HepG2 (cell line): ENCODE measurements around the gene CTIF. TPM values are rescaled to one million over a fixed set of nuclear protein-coding genes. Genes with fewer than 3 reads are reported as not detected.

ENCODE experiments used
- ATAC-seq: fragments of 200-7000 bp; cut with Tn5 transposase; 3 replicates; pipeline ENCODE4 v1.9.1; 2020; ENCODE audit warnings: mild to moderate bottlenecking, moderate library complexity
- BruUV-seq: library from RNA; stranded (reverse); fragments of 400-500 nt; replicated peaks from 2 replicates; lab custom pipeline; 2021; lab: Mats Ljungman, UMichigan
- CTCF ChIA-PET: fragments of 300-600 bp; formaldehyde crosslinking; extraction: SDS; loops from one replicate; lab custom pipeline; 2021; ENCODE audit warnings: low total read pairs, inconsistent platforms, low intra/inter-chr PET ratio; lab: Yijun Ruan, JAX
- POLR2A ChIA-PET: fragments of 350-600 bp; sonication (Branson Sonifier 250); formaldehyde crosslinking; loops from one replicate; lab custom pipeline; 2020; ENCODE audit warnings: antibody characterized with exemption, inconsistent platforms; lab: Yijun Ruan, JAX
- DNase-seq: peaks from one replicate; pipeline ENCODE4 v3.0.0-alpha.2; 2015; ENCODE audit warnings: low spot score
- FAIRE-seq: peaks from 3 replicates; lab custom pipeline; 2011; peaks lifted over from hg19 to GRCh38; lab: Jason Lieb, UNC
- H2AFZ ChIP-seq: one replicate; pipeline ENCODE4 v1.6.1; 2011; ENCODE audit warnings: low read length, inconsistent platforms
- H3K27ac ChIP-seq: fragments of 300-600 bp; 3 replicates; pipeline ENCODE4 v1.8.0; 2011; ENCODE audit warnings: mixed run types, mild to moderate bottlenecking, mixed read lengths, low read length, inconsistent platforms; ENCODE audit not compliant: insufficient read depth; ENCODE audit errors: extremely low read length
- H3K27me3 ChIP-seq, 2 experiments: fragments of 200-600 bp in 1 of 2; 2 replicates in 1 of 2; 3 replicates in 1 of 2; pipeline versions ENCODE4 v1.6.0 to v1.8.0; 2011; ENCODE audit warnings: low read length in 2 of 2, mild to moderate bottlenecking in 2 of 2, moderate library complexity in 2 of 2, inconsistent platforms in 1 of 2; ENCODE audit not compliant: insufficient read depth in 2 of 2, control insufficient read depth in 1 of 2
- H3K36me3 ChIP-seq, 2 experiments: fragments of 200-600 bp in 1 of 2; replicated peaks in 1 of 2; 2 replicates in 1 of 2; 3 replicates in 1 of 2; pipeline versions ENCODE4 v1.5.1 to v1.8.0; 2011; ENCODE audit warnings: low read length in 2 of 2, inconsistent platforms in 1 of 2; ENCODE audit not compliant: insufficient read depth in 2 of 2, control insufficient read depth in 1 of 2
- H3K4me1 ChIP-seq: 2 replicates; pipeline ENCODE4 v1.5.1; 2012; ENCODE audit warnings: low read length, inconsistent platforms; ENCODE audit not compliant: insufficient read depth
- H3K4me2 ChIP-seq: 2 replicates; pipeline ENCODE4 v1.6.0; 2011; ENCODE audit warnings: low read depth, low read length, inconsistent platforms
- H3K4me3 ChIP-seq, 3 experiments: fragments of 200-600 bp in 1 of 3; sonication (generic), shearing (Covaris generic) in 1 of 3; replicated peaks in 1 of 3; 2 replicates each; pipeline ENCODE4 v1.5.1; 2011 to 2016; ENCODE audit warnings: low read length in 3 of 3, inconsistent platforms in 2 of 3, low read depth in 2 of 3, mild to moderate bottlenecking in 2 of 3, control low read depth in 1 of 3, mixed read lengths in 1 of 3; ENCODE audit not compliant: insufficient read depth in 1 of 3
- H3K79me2 ChIP-seq: one replicate; pipeline ENCODE4 v1.6.1; 2011; ENCODE audit warnings: low read length, inconsistent platforms; ENCODE audit not compliant: insufficient read depth
- H3K9ac ChIP-seq: 2 replicates; pipeline ENCODE4 v1.6.0; 2011; ENCODE audit warnings: mild to moderate bottlenecking, low read depth, low read length, inconsistent platforms; ENCODE audit not compliant: insufficient read depth
- H3K9me3 ChIP-seq: 2 replicates; pipeline ENCODE4 v1.5.1; 2012; ENCODE audit warnings: mild to moderate bottlenecking, low read length
- H4K20me1 ChIP-seq: 2 replicates; pipeline ENCODE4 v1.6.0; 2011; ENCODE audit warnings: inconsistent platforms, mild to moderate bottlenecking, low read length, moderate library complexity; ENCODE audit not compliant: insufficient read depth
- E2F5 ChIP-seq: sonication (generic); formaldehyde crosslinking; conservative IDR thresholded peaks from 2 replicates; pipeline ENCODE4 v1.4.0; 2020; ENCODE audit warnings: missing genetic modification reagents
- FOXK1 ChIP-seq: sonication (generic); formaldehyde crosslinking; IDR thresholded peaks from 2 replicates; pipeline ENCODE4 v1.4.0; 2020; ENCODE audit warnings: low read depth, missing genetic modification reagents, borderline replicate concordance
- MED13 ChIP-seq: sonication (generic); formaldehyde crosslinking; IDR thresholded peaks from 2 replicates; pipeline ENCODE4 v1.5.0; 2020; ENCODE audit warnings: missing genetic modification reagents
- NCOA5 ChIP-seq: sonication (generic); formaldehyde crosslinking; IDR thresholded peaks from 2 replicates; pipeline ENCODE4 v1.4.0; 2020; ENCODE audit warnings: missing genetic modification reagents
- PHB2 ChIP-seq: fragments of 450-650 bp; IDR thresholded peaks from 2 replicates; pipeline ENCODE4 v1.6.1; 2018; ENCODE audit not compliant: partially characterized antibody
- PHF20 ChIP-seq: sonication (generic); formaldehyde crosslinking; IDR thresholded peaks from 2 replicates; pipeline ENCODE4 v1.5.0; 2020; ENCODE audit warnings: mild to moderate bottlenecking, missing genetic modification reagents
- RELA ChIP-seq: sonication (generic); formaldehyde crosslinking; IDR thresholded peaks from 2 replicates; pipeline ENCODE4 v1.4.0; 2020; ENCODE audit warnings: missing genetic modification reagents
- SALL2 ChIP-seq: sonication (generic); formaldehyde crosslinking; IDR thresholded peaks from 2 replicates; pipeline ENCODE4 v1.8.1; 2023; ENCODE audit warnings: mild to moderate bottlenecking, missing genetic modification reagents, inconsistent platforms
- SIX1 ChIP-seq: sonication (generic); formaldehyde crosslinking; IDR thresholded peaks from 2 replicates; pipeline ENCODE4 v1.4.0; 2020; ENCODE audit warnings: missing genetic modification reagents, borderline replicate concordance
- TAF1 ChIP-seq: sonication (generic); formaldehyde crosslinking; IDR thresholded peaks from 2 replicates; pipeline ENCODE4 v1.4.0; 2020; ENCODE audit warnings: missing genetic modification reagents
- TSC22D2 ChIP-seq: sonication (generic); formaldehyde crosslinking; IDR thresholded peaks from 2 replicates; pipeline ENCODE4 v1.5.1; 2020; ENCODE audit warnings: missing genetic modification reagents, mild to moderate bottlenecking, borderline replicate concordance
- ZNF235 ChIP-seq: sonication (generic); formaldehyde crosslinking; IDR thresholded peaks from 2 replicates; pipeline ENCODE4 v1.8.1; 2023; ENCODE audit warnings: mild to moderate bottlenecking, missing genetic modification reagents, borderline replicate concordance
- ZNF598 ChIP-seq: sonication (generic); formaldehyde crosslinking; IDR thresholded peaks from 2 replicates; pipeline ENCODE4 v1.5.1; 2020; ENCODE audit warnings: mild to moderate bottlenecking, missing genetic modification reagents, borderline replicate concordance
- ZNF841 ChIP-seq: sonication (generic); formaldehyde crosslinking; IDR thresholded peaks from 2 replicates; pipeline ENCODE4 v1.8.1; 2023; ENCODE audit warnings: missing genetic modification reagents, borderline replicate concordance
- WGBS: methylation state at CpG from one replicate; pipeline ENCODE4 v1.1.6; 2017; ENCODE audit warnings: low lambda C conversion rate; 5-methylcytosine and 5-hydroxymethylcytosine counted together
- in situ Hi-C: cut with HindIII; loops from 2 replicates; pipeline ENCODE4 v1.10.0; 2017; ENCODE audit warnings: low pct_unique_long_range_greater_than_20kb; ENCODE audit not compliant: extremely low pct_ligation_motif_present
- intact Hi-C: fragments of 100-400 bp; cut with micrococcal nuclease; formaldehyde crosslinking; loops from one replicate; pipeline ENCODE4 v1.10.0; 2022; ENCODE audit not compliant: unreplicated experiment
- polyA plus RNA-seq, 8 experiments: library from polyadenylated mRNA; depleted of rRNA in 3 of 8; stranded (reverse) in 7 of 8; unstranded in 1 of 8; fragments of >200 nt; fragmentation: Illumina TruSeq in 4 of 8; extraction: Trizol in 4 of 8; gene quantifications; 2 replicates each; pipeline versions ENCODE4 v1.2.1 to v1.2.3, GENCODE V29; 2011 to 2016; ENCODE audit warnings: low read depth in 4 of 8, missing spikeins in 1 of 8, mixed read lengths in 1 of 8; ENCODE audit not compliant: insufficient read depth in 1 of 8
- total RNA-seq, 5 experiments: library from RNA; depleted of rRNA; stranded (reverse); fragments of >200 nt; fragmentation: Illumina TruSeq; extraction: Trizol; gene quantifications; 2 replicates each; pipeline ENCODE4 v1.2.3, GENCODE V29; 2016; ENCODE audit warnings: low read depth in 1 of 5

The CTIF gene
- total and polyA plus RNA-seq, 2 of the 13 experiments (the other 11 are each of a cell fraction or from before 2014, with no cell fraction given), result 18.2 to 28.0 TPM

GRCh38 chr18:48788373-48788772 is 249.5 kb downstream of the CTIF start:
- in situ Hi-C loops, result no loop called here
- intact Hi-C loops, result loop anchor here (10.0 kb wide), 1 partner anchor 114 kb away; no protein-coding TSS in a partner anchor
- ChIA-PET CTCF (no interaction called here), POLR2A (no interaction called here)
- peaks cover 0 to 46% of the 10 kb centered on the region in 2 experiments; a peak in 3 of 5 replicates for H3K36me3 ChIP-seq
- no peak for ATAC-seq
- DNase-seq, result no peak
- no peaks in the 10 kb centered on the region for H3K9me3 ChIP-seq
- H3K79me2 ChIP-seq, result no peaks in the 10 kb centered on the region
- TF ChIP-seq TSC22D2 (CRISPR knock-in tag) (no peak), E2F5 (no peak), NCOA5 (CRISPR knock-in tag) (no peak), ZNF598 (no peak), ZNF841 (no peak), ZNF235 (CRISPR knock-in tag) (no peak), PHB2 (no peak), RELA (CRISPR knock-in tag) (no peak), SIX1 (CRISPR knock-in tag) (no peak), SALL2 (CRISPR knock-in tag) (no peak), PHF20 (CRISPR knock-in tag) (no peak), FOXK1 (no peak), MED13 (CRISPR knock-in tag) (no peak), TAF1 (no peak)
- 60% methylated on average over 1 of the region's 1 CpG for WGBS
- no peak overlapping the region for H3K4me3 ChIP-seq
- H2AFZ ChIP-seq, result no peak overlapping the region
- H4K20me1 ChIP-seq, result no peaks in the 10 kb centered on the region
- H3K27me3 ChIP-seq, result no peaks in the 10 kb centered on the region
- no peaks in the 10 kb centered on the region for H3K4me1 ChIP-seq
- BruUV-seq, result no TSS peak
- H3K4me2 ChIP-seq, result no peak overlapping the region
- H3K9ac ChIP-seq, result no peak overlapping the region
- FAIRE-seq, result no peak
- H3K27ac ChIP-seq, result no peak overlapping the region
